MCF 10A (cell line): ENCODE results near the gene TRA2A. TPM values are rescaled to one million over a fixed set of nuclear protein-coding genes. Genes with fewer than 3 reads are reported as not detected.

Source experiments
- BruUV-seq: library from RNA; stranded (reverse); fragments of 400-500 nt; replicated peaks from 2 replicates; lab custom pipeline; 2021; lab: Mats Ljungman, UMichigan
- CTCF ChIA-PET: fragments of 300-600 bp; sonication (Branson Sonifier 250); formaldehyde crosslinking; extraction: SDS; loops from one replicate; lab custom pipeline; 2021; ENCODE audit warnings: antibody characterized with exemption, inconsistent platforms; lab: Yijun Ruan, JAX
- POLR2A ChIA-PET: fragments of 300-600, 350-650 bp; sonication (Branson Sonifier 250); formaldehyde crosslinking; extraction: SDS; loops from one replicate; lab custom pipeline; 2020; ENCODE audit warnings: antibody characterized with exemption, inconsistent platforms; lab: Yijun Ruan, JAX
- DNase-seq: peaks from one replicate; pipeline ENCODE4 v3.0.0-alpha.2; 2018; ENCODE audit not compliant: unreplicated experiment
- H3K27ac Mint-ChIP-seq: one replicate; pipeline ENCODE4 v1.8.0; 2022; ENCODE audit warnings: mild to moderate bottlenecking, low read depth, mixed read lengths; ENCODE audit not compliant: unreplicated experiment
- H3K27me3 Mint-ChIP-seq: one replicate; pipeline ENCODE4 v1.8.0; 2022; ENCODE audit warnings: mixed read lengths; ENCODE audit not compliant: insufficient read depth, unreplicated experiment
- H3K36me3 Mint-ChIP-seq: one replicate; pipeline ENCODE4 v1.8.0; 2022; ENCODE audit warnings: mild to moderate bottlenecking, moderate library complexity, mixed read lengths; ENCODE audit not compliant: insufficient read depth, unreplicated experiment
- H3K4me1 Mint-ChIP-seq: one replicate; pipeline ENCODE4 v1.8.0; 2022; ENCODE audit warnings: mixed read lengths; ENCODE audit not compliant: insufficient read depth, unreplicated experiment
- H3K4me3 Mint-ChIP-seq: one replicate; pipeline ENCODE4 v1.8.0; 2022; ENCODE audit warnings: mild to moderate bottlenecking, moderate library complexity, mixed read lengths; ENCODE audit not compliant: unreplicated experiment
- H3K9me3 Mint-ChIP-seq: one replicate; pipeline ENCODE4 v1.8.0; 2022; ENCODE audit warnings: mixed read lengths; ENCODE audit not compliant: unreplicated experiment
- CTCF ChIP-seq: fragments of 200-600 bp; IDR thresholded peaks from one replicate; pipeline ENCODE4 v1.8.0; 2022; ENCODE audit warnings: antibody characterized with exemption, mild to moderate bottlenecking; ENCODE audit not compliant: unreplicated experiment
- intact Hi-C: fragments of 100-400 bp; cut with micrococcal nuclease; formaldehyde crosslinking; loops from 2 replicates; pipeline ENCODE4 v1.14.1; 2022
- total RNA-seq: library from RNA; stranded (reverse); gene quantifications from 2 replicates; pipeline ENCODE4 v1.2.3, GENCODE V29; 2022

The TRA2A gene
- total RNA-seq, 1 experiment from 2014 or later = 113 TPM

GRCh38 chr7:23476286-23477156 is 55.3 kb downstream of the TRA2A start:
- no TSS peak for BruUV-seq
- Mint-ChIP-seq H3K9me3 (no peaks in the 10 kb centered on the region), H3K4me1 (peaks cover 3% of the 10 kb centered on the region), H3K36me3 (no peaks in the 10 kb centered on the region), H3K27me3 (peaks cover 83% of the 10 kb centered on the region), H3K27ac (no peak overlapping the region), H3K4me3 (no peak overlapping the region)
- no peak for DNase-seq
- ChIA-PET POLR2A (no interaction called here), CTCF (no interaction called here)
- intact Hi-C loops = no loop called here
- no peak for TF ChIP-seq CTCF

GRCh38 chr7:23475576-23475839 is 56.3 kb downstream of the TRA2A start:
- Mint-ChIP-seq H3K27ac (no peak overlapping the region), H3K9me3 (no peaks in the 10 kb centered on the region), H3K36me3 (no peaks in the 10 kb centered on the region), H3K4me3 (no peak overlapping the region), H3K27me3 (peaks cover 73% of the 10 kb centered on the region), H3K4me1 (peaks cover 6% of the 10 kb centered on the region)
- TF ChIP-seq CTCF = no peak
- ChIA-PET CTCF (no interaction called here), POLR2A (no interaction called here)
- BruUV-seq = no TSS peak
- no peak for DNase-seq
- intact Hi-C loops = no loop called here

- peak; percentile 29 for DNase-seq
- POLR2A ChIA-PET = interaction anchor here (0.6 kb wide), 1 partner anchor 175 kb away, joined by 3 read pairs; no protein-coding TSS in a partner anchor
- H3K4me1 Mint-ChIP-seq = peaks cover 6% of the 10 kb centered on the region
- no peaks in the 10 kb centered on the region for H3K9me3 Mint-ChIP-seq
- peaks cover 68% of the 10 kb centered on the region for H3K27me3 Mint-ChIP-seq
- BruUV-seq = no TSS peak
- TF ChIP-seq CTCF = no peak
- CTCF ChIA-PET = no interaction called here
- H3K27ac Mint-ChIP-seq = no peak overlapping the region
- intact Hi-C loops = no loop called here
- no peaks in the 10 kb centered on the region for H3K36me3 Mint-ChIP-seq
- peak overlapping the region; percentile 64 for H3K4me3 Mint-ChIP-seq
Measured at GRCh38 chr7:23474829-23475575, 56.8 kb downstream of the TRA2A start.

- Mint-ChIP-seq H3K4me3 (peak overlapping the region; percentile 64), H3K4me1 (peaks cover 6% of the 10 kb centered on the region), H3K36me3 (no peaks in the 10 kb centered on the region), H3K9me3 (no peaks in the 10 kb centered on the region), H3K27ac (no peak overlapping the region), H3K27me3 (peaks cover 64% of the 10 kb centered on the region)
- CTCF ChIA-PET = no interaction called here
- TF ChIP-seq CTCF = no peak
- POLR2A ChIA-PET = interaction anchor here (0.6 to 2.3 kb wide), 3 partner anchors 45 to 174 kb away, joined by 3 to 14 read pairs (median 3); no protein-coding TSS in a partner anchor
- no TSS peak for BruUV-seq
- DNase-seq = peak; percentile 88
- intact Hi-C loops = no loop called here
Measured at GRCh38 chr7:23474094-23474828, 57.5 kb downstream of the TRA2A start.
